SIG-M5 treated with dmso at 0.1 percent for 504 hours (cell line): ENCODE data around the gene TSPAN5.
"Not testable (repeated sequence)": the region's sequence is repeated elsewhere in the genome, so short reads cannot be mapped to it uniquely, and the experiment has no call there.

Experiments used
- DNase-seq: peaks from one replicate; lab custom pipeline; 2025; ENCODE audit not compliant: unreplicated experiment; lab: John Stamatoyannopoulos, UW

The TSPAN5 gene

GRCh38 chr4:98658287-98659105 is at the start of gene TSPAN5:
TSS of gene TSPAN5 (minus strand) at chr4:98658611.
- DNase-seq: peak; percentile 57

GRCh38 chr4:98706935-98707334 is 48.5 kb upstream of the TSPAN5 start:
- DNase-seq: no peak

- no peak for DNase-seq
These were observed 47.9 kb upstream of the TSPAN5 start for GRCh38 chr4:98706200-98706813.

- not testable (repeated sequence) for DNase-seq
These were observed 47.2 kb upstream of the TSPAN5 start for GRCh38 chr4:98705586-98705985.

- no peak for DNase-seq
These were observed 42.2 kb upstream of the TSPAN5 start for GRCh38 chr4:98700656-98701055.

GRCh38 chr4:98694076-98694475 is 35.7 kb upstream of the TSPAN5 start:
- no peak for DNase-seq

- no peak for DNase-seq
These were observed 34.0 kb upstream of the TSPAN5 start for GRCh38 chr4:98692411-98692810.

GRCh38 chr4:98691588-98691987 is 33.2 kb upstream of the TSPAN5 start:
- DNase-seq: no peak

GRCh38 chr4:98689507-98690174 is 31.2 kb upstream of the TSPAN5 start:
- no peak for DNase-seq

GRCh38 chr4:98688411-98689290 is 30.2 kb upstream of the TSPAN5 start:
- DNase-seq: no peak

- DNase-seq: no peak
These were observed 29.5 kb upstream of the TSPAN5 start for GRCh38 chr4:98687876-98688275.

GRCh38 chr4:98686847-98687246 is 28.4 kb upstream of the TSPAN5 start:
- no peak for DNase-seq

- DNase-seq: no peak
These were observed 27.8 kb upstream of the TSPAN5 start for GRCh38 chr4:98686043-98686707.

GRCh38 chr4:98685225-98686042 is 27.0 kb upstream of the TSPAN5 start:
- no peak for DNase-seq

GRCh38 chr4:98682719-98683118 is 24.3 kb upstream of the TSPAN5 start:
- no peak for DNase-seq

GRCh38 chr4:98680806-98681205 is 22.4 kb upstream of the TSPAN5 start:
- no peak for DNase-seq

- no peak for DNase-seq
These were observed 21.3 kb upstream of the TSPAN5 start for GRCh38 chr4:98679738-98680137.

GRCh38 chr4:98677799-98678198 is 19.4 kb upstream of the TSPAN5 start:
- DNase-seq: no peak

- no peak for DNase-seq
These were observed 16.2 kb upstream of the TSPAN5 start for GRCh38 chr4:98674404-98675173.
